NOMO-1 treated with DMSO at 0.1 percent for 48 hours (cell line): ENCODE results near the gene TCF4.
A peak's percentile ranks its signal among the peaks of the same experiment; 100 is the strongest.

ENCODE experiments used
- DNase-seq: peaks from one replicate; lab custom pipeline; 2025; ENCODE audit not compliant: unreplicated experiment; lab: John Stamatoyannopoulos, UW

The TCF4 gene

GRCh38 chr18:55585920-55586561 is 2.0 kb downstream of the TCF4 start:
- no peak for DNase-seq

- no peak for DNase-seq
Observed at GRCh38 chr18:55585065-55585919, 2.7 kb downstream of the TCF4 start.

GRCh38 chr18:55584201-55584600 is 3.8 kb downstream of the TCF4 start:
- DNase-seq: no peak

GRCh38 chr18:55582325-55582724 is 5.7 kb downstream of the TCF4 start:
- DNase-seq: no peak

GRCh38 chr18:55579501-55580270 is 8.3 kb downstream of the TCF4 start:
- no peak for DNase-seq

- no peak for DNase-seq
Observed at GRCh38 chr18:55577812-55578539, 10.0 kb downstream of the TCF4 start.

- DNase-seq: peak; percentile 73
Observed at GRCh38 chr18:55576001-55576400, 12.0 kb downstream of the TCF4 start.

GRCh38 chr18:55575066-55575465 is 12.9 kb downstream of the TCF4 start:
- DNase-seq: no peak

GRCh38 chr18:55573386-55573785 is 14.6 kb downstream of the TCF4 start:
- no peak for DNase-seq

GRCh38 chr18:55570966-55571365 is 17.0 kb downstream of the TCF4 start:
- DNase-seq: no peak

GRCh38 chr18:55566456-55566935 is 21.5 kb downstream of the TCF4 start:
- DNase-seq: no peak

GRCh38 chr18:55559739-55560138 is 28.3 kb downstream of the TCF4 start:
- no peak for DNase-seq

- DNase-seq: no peak
Observed at GRCh38 chr18:55557211-55557610, 30.8 kb downstream of the TCF4 start.

- no peak for DNase-seq
Observed at GRCh38 chr18:55555395-55556027, 32.5 kb downstream of the TCF4 start.

GRCh38 chr18:55552526-55553189 is 35.3 kb downstream of the TCF4 start:
- no peak for DNase-seq

- no peak for DNase-seq
Observed at GRCh38 chr18:55551227-55551626, 36.8 kb downstream of the TCF4 start.

- no peak for DNase-seq
Observed at GRCh38 chr18:55550471-55550870, 37.5 kb downstream of the TCF4 start.

GRCh38 chr18:55549474-55550104 is 38.4 kb downstream of the TCF4 start:
- no peak for DNase-seq

- DNase-seq: no peak
Observed at GRCh38 chr18:55547705-55548056, 40.3 kb downstream of the TCF4 start.
